ENCODE measurements around the gene TIGIT.
A peak's percentile ranks its signal among the peaks of the same experiment; 100 is the strongest.

The TIGIT gene

GRCh38 chr3:114313426-114313825 lies 19.6 kb downstream of the TIGIT start:
- no peak for DNase-seq

- DNase-seq = no peak
Observed at GRCh38 chr3:114314282-114314681, 20.5 kb downstream of the TIGIT start.

- no peak for DNase-seq
Observed at GRCh38 chr3:114318295-114318694, 24.5 kb downstream of the TIGIT start.

- peak; percentile 30 for DNase-seq
Observed at GRCh38 chr3:114319453-114319852, 25.6 kb downstream of the TIGIT start.

GRCh38 chr3:114320246-114320645 lies 26.4 kb downstream of the TIGIT start:
- no peak for DNase-seq

GRCh38 chr3:114323546-114324254 lies 29.9 kb downstream of the TIGIT start:
- no peak for DNase-seq

- no peak for DNase-seq
Observed at GRCh38 chr3:114327665-114328064, 33.8 kb downstream of the TIGIT start.

- no peak for DNase-seq
Observed at GRCh38 chr3:114328345-114328744, 34.5 kb downstream of the TIGIT start.

GRCh38 chr3:114329823-114330222 lies 36.0 kb downstream of the TIGIT start:
- no peak for DNase-seq

- no peak for DNase-seq
Observed at GRCh38 chr3:114331007-114331406, 37.2 kb downstream of the TIGIT start.

GRCh38 chr3:114331710-114332109 lies 37.9 kb downstream of the TIGIT start:
- no peak for DNase-seq

GRCh38 chr3:114332342-114333179 lies 38.7 kb downstream of the TIGIT start:
- no peak for DNase-seq

- no peak for DNase-seq
Observed at GRCh38 chr3:114333180-114333922, 39.5 kb downstream of the TIGIT start.

- DNase-seq = no peak
Observed at GRCh38 chr3:114333923-114334240, 40.1 kb downstream of the TIGIT start.

- DNase-seq = no peak
Observed at GRCh38 chr3:114336122-114336697, 42.4 kb downstream of the TIGIT start.

GRCh38 chr3:114336857-114337256 lies 43.0 kb downstream of the TIGIT start:
- DNase-seq = no peak

- DNase-seq = no peak
Observed at GRCh38 chr3:114338651-114339357, 45.0 kb downstream of the TIGIT start.

GRCh38 chr3:114344492-114344891 lies 50.7 kb downstream of the TIGIT start:
- DNase-seq = no peak

- no peak for DNase-seq
Observed at GRCh38 chr3:114350271-114350670, 56.4 kb downstream of the TIGIT start.

- no peak for DNase-seq
Observed at GRCh38 chr3:114350690-114351089, 56.9 kb downstream of the TIGIT start.

GRCh38 chr3:114351123-114351821 lies 57.4 kb downstream of the TIGIT start:
- no peak for DNase-seq

- DNase-seq = no peak
Observed at GRCh38 chr3:114351822-114352145, 58.0 kb downstream of the TIGIT start.

Measured in NCI-H446 treated with DMSO at 0.1 percent for 48 hours (cell line).